ENCODE data around the gene WIPI1. TPM values are rescaled to one million over a fixed set of nuclear protein-coding genes. Genes with fewer than 3 reads are reported as not detected.

WIPI1 gene
- total and polyA plus RNA-seq, 2 of the 13 experiments (the other 11 are each of a cell fraction or from before 2014, with no cell fraction given) = 29.4 to 141 TPM

DNA sequence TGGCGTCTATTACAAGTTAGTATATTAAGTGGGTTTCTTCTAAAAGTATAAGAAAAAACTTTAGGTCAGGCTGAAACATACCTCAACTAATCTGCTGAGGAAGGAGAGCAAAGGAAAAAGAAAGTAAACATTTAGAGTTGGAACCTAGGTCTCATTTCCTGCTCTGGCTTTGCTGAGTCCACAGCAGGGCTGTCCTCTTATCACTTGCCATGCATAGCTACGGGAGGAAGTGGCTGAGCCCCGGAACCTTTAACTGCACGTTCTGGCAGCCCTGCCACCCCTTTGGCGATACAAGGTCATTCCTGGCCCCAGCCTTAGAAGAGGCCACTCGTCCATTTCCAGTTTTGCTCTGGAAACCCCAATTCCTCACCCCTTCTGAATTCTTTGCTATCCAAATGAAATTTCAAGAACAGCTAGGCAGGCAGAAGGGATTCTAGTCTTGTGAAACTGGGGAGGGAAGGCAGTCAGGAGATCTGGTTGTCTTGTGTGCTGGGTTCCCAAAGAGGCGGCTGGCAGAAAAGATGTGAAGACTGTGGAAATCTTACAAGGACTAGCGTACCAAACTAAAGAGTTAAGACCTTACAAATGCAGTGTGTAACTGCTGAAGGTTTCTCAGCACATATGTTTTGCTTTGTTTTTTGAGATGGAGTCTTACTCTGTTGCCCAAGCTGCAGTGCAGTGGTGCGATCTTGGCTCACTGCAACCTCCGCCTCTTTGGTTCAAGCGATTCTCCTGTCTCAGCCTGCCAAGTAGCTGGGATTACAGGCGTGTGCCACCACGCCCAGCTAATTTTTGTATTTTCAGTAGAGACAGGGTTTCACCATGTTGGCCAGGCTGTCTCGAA, 19.1 kb downstream of the WIPI1 start (continued):
- TF ChIP-seq KDM5A (IDR thresholded peaks at IDR 0.05; ENCODE audit: borderline replicate concordance, low read length) (no peak), ZNF326 (CRISPR knock-in tag; IDR thresholded peaks at IDR 0.05; ENCODE audit: borderline replicate concordance) (no peak), PCBP1 (IDR thresholded peaks at IDR 0.05; ENCODE audit: borderline replicate concordance, low read depth, low read length) (no peak), ZNF878 (CRISPR knock-in tag; IDR thresholded peaks at IDR 0.05) (no peak), ZMAT3 (CRISPR knock-in tag; conservative IDR thresholded peaks at IDR 0.05) (no peak), ZNF10 (CRISPR knock-in tag; IDR thresholded peaks at IDR 0.05; ENCODE audit: borderline replicate concordance, low read depth) (no peak), ZBTB21 (CRISPR knock-in tag; IDR thresholded peaks at IDR 0.05) (no peak), ZNF775 (CRISPR knock-in tag; IDR thresholded peaks at IDR 0.05; ENCODE audit: borderline replicate concordance) (no peak), ZSCAN9 (CRISPR knock-in tag; IDR thresholded peaks at IDR 0.05; ENCODE audit: borderline replicate concordance) (0 out of 2 replicates have a peak, but pooled peaks have one; percentile 62), ZNF430 (CRISPR knock-in tag; IDR thresholded peaks at IDR 0.05) (no peak), SALL1 (CRISPR knock-in tag; IDR thresholded peaks at IDR 0.05) (peak; percentile 82), DPF2 (CRISPR knock-in tag; IDR thresholded peaks at IDR 0.05; ENCODE audit: borderline replicate concordance, low read depth) (peak; percentile 76; the same call in 1 of the 2 replicates), TCF7L2 (IDR thresholded peaks at IDR 0.05; ENCODE audit: low read depth, low read length) (no peak), ASH2L (IDR thresholded peaks at IDR 0.05; ENCODE audit: insufficient read length, low read depth, low read length) (peak; percentile 26), GFI1 (CRISPR knock-in tag; IDR thresholded peaks at IDR 0.05; ENCODE audit: borderline replicate concordance) (no peak), CCDC6 (CRISPR knock-in tag; IDR thresholded peaks at IDR 0.05) (no peak)
- TF ChIP-seq, protein P1, sequence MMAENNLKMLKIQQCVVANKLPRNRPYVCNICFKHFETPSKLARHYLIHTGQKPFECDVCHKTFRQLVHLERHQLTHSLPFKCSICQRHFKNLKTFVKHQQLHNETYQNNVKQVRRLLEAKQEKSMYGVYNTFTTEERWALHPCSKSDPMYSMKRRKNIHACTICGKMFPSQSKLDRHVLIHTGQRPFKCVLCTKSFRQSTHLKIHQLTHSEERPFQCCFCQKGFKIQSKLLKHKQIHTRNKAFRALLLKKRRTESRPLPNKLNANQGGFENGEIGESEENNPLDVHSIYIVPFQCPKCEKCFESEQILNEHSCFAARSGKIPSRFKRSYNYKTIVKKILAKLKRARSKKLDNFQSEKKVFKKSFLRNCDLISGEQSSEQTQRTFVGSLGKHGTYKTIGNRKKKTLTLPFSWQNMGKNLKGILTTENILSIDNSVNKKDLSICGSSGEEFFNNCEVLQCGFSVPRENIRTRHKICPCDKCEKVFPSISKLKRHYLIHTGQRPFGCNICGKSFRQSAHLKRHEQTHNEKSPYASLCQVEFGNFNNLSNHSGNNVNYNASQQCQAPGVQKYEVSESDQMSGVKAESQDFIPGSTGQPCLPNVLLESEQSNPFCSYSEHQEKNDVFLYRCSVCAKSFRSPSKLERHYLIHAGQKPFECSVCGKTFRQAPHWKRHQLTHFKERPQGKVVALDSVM (CRISPR knock-in tag; IDR thresholded peaks at IDR 0.05) = 0 out of 2 replicates have a peak, but pooled peaks have one; percentile 4
- TF ChIP-seq, protein P2, sequence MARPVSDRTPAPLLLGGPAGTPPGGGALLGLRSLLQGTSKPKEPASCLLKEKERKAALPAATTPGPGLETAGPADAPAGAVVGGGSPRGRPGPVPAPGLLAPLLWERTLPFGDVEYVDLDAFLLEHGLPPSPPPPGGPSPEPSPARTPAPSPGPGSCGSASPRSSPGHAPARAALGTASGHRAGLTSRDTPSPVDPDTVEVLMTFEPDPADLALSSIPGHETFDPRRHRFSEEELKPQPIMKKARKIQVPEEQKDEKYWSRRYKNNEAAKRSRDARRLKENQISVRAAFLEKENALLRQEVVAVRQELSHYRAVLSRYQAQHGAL (CRISPR knock-in tag; IDR thresholded peaks at IDR 0.05; ENCODE audit: not compliant biosample characterization) = no peak
- TF ChIP-seq, protein P3, sequence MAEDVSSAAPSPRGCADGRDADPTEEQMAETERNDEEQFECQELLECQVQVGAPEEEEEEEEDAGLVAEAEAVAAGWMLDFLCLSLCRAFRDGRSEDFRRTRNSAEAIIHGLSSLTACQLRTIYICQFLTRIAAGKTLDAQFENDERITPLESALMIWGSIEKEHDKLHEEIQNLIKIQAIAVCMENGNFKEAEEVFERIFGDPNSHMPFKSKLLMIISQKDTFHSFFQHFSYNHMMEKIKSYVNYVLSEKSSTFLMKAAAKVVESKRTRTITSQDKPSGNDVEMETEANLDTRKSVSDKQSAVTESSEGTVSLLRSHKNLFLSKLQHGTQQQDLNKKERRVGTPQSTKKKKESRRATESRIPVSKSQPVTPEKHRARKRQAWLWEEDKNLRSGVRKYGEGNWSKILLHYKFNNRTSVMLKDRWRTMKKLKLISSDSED (CRISPR knock-in tag; IDR thresholded peaks at IDR 0.05) = no peak
- TF ChIP-seq, protein P4, sequence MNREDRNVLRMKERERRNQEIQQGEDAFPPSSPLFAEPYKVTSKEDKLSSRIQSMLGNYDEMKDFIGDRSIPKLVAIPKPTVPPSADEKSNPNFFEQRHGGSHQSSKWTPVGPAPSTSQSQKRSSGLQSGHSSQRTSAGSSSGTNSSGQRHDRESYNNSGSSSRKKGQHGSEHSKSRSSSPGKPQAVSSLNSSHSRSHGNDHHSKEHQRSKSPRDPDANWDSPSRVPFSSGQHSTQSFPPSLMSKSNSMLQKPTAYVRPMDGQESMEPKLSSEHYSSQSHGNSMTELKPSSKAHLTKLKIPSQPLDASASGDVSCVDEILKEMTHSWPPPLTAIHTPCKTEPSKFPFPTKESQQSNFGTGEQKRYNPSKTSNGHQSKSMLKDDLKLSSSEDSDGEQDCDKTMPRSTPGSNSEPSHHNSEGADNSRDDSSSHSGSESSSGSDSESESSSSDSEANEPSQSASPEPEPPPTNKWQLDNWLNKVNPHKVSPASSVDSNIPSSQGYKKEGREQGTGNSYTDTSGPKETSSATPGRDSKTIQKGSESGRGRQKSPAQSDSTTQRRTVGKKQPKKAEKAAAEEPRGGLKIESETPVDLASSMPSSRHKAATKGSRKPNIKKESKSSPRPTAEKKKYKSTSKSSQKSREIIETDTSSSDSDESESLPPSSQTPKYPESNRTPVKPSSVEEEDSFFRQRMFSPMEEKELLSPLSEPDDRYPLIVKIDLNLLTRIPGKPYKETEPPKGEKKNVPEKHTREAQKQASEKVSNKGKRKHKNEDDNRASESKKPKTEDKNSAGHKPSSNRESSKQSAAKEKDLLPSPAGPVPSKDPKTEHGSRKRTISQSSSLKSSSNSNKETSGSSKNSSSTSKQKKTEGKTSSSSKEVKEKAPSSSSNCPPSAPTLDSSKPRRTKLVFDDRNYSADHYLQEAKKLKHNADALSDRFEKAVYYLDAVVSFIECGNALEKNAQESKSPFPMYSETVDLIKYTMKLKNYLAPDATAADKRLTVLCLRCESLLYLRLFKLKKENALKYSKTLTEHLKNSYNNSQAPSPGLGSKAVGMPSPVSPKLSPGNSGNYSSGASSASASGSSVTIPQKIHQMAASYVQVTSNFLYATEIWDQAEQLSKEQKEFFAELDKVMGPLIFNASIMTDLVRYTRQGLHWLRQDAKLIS (CRISPR knock-in tag; IDR thresholded peaks at IDR 0.05) = no peak

Data from HepG2 (cell line).